CD14-positive monocyte (primary cell): Measurements from ENCODE around the gene SDE2. TPM values are rescaled to one million over a fixed set of nuclear protein-coding genes. Genes with fewer than 3 reads are reported as not detected.
A peak's percentile ranks its signal among the peaks of the same experiment; 100 is the strongest.

ENCODE experiments used
- DNase-seq, 3 donors: peaks; one replicate each; pipeline ENCODE4 v3.0.0-alpha.2; 2011 to 2022
- H2AFZ ChIP-seq: 2 replicates; pipeline ENCODE4 v1.6.0; 2012; ENCODE audit warnings: mild to moderate bottlenecking, low read depth, low read length, inconsistent platforms; ENCODE audit not compliant: insufficient read depth, poor library complexity, severe bottlenecking
- H3K27ac ChIP-seq, 2 donors: 1 replicate in 1 of 2; 2 replicates in 1 of 2; pipeline ENCODE4 v1.5.1; 2012 to 2013; ENCODE audit warnings: low read length in 2 of 2, control low read depth in 1 of 2, inconsistent platforms in 1 of 2, low read depth in 1 of 2, mild to moderate bottlenecking in 1 of 2
- H3K27me3 ChIP-seq, 2 donors: one replicate each; pipeline versions ENCODE4 v1.6.0 to v1.6.1; 2011 to 2013; ENCODE audit warnings: low read length in 2 of 2; ENCODE audit not compliant: control insufficient read depth in 2 of 2, insufficient read depth in 2 of 2
- H3K36me3 ChIP-seq, 2 donors: replicated peaks in 1 of 2; 1 replicate in 1 of 2; 2 replicates in 1 of 2; pipeline versions ENCODE4 v1.5.1 to v1.6.1; 2012 to 2013; ENCODE audit warnings: low read length in 2 of 2, control low read depth in 1 of 2, inconsistent platforms in 1 of 2, mild to moderate bottlenecking in 1 of 2; ENCODE audit not compliant: insufficient read depth in 2 of 2, control insufficient read depth in 1 of 2
- H3K4me1 ChIP-seq, 2 donors: 1 replicate in 1 of 2; 2 replicates in 1 of 2; pipeline versions ENCODE4 v1.5.1 to v1.6.1; 2012 to 2013; ENCODE audit warnings: low read length in 2 of 2, control low read depth in 1 of 2, inconsistent platforms in 1 of 2, mild to moderate bottlenecking in 1 of 2, moderate library complexity in 1 of 2; ENCODE audit not compliant: insufficient read depth in 2 of 2, control insufficient read depth in 1 of 2
- H3K4me2 ChIP-seq: replicated peaks from 2 replicates; pipeline ENCODE3; 2012; ENCODE audit warnings: low read length, moderate library complexity, mild to moderate bottlenecking; ENCODE audit not compliant: poor library complexity, severe bottlenecking; ENCODE audit errors: extremely low read depth
- H3K4me3 ChIP-seq, 3 experiments: fragments of 200-600 bp in 1 of 3; sonication (generic) in 1 of 3; replicated peaks in 1 of 3; 1 replicate in 2 of 3; 2 replicates in 1 of 3; pipeline ENCODE4 v1.5.1; 2011 to 2013; ENCODE audit warnings: low read length in 3 of 3, mild to moderate bottlenecking in 3 of 3, control low read depth in 2 of 3, low read depth in 2 of 3, inconsistent platforms in 1 of 3, moderate library complexity in 1 of 3
- H3K79me2 ChIP-seq: 2 replicates; pipeline ENCODE4 v1.6.0; 2012; ENCODE audit warnings: mild to moderate bottlenecking, control low read depth, inconsistent platforms, low read length, moderate library complexity; ENCODE audit not compliant: insufficient read depth
- H3K9ac ChIP-seq: 2 replicates; pipeline ENCODE4 v1.6.0; 2017; ENCODE audit warnings: low read length, mild to moderate bottlenecking; ENCODE audit not compliant: insufficient read depth, poor library complexity, severe bottlenecking
- H3K9me3 ChIP-seq, 2 donors: replicated peaks in 1 of 2; 1 replicate in 1 of 2; 2 replicates in 1 of 2; pipeline versions ENCODE4 v1.5.1 to v1.6.1; 2012 to 2013; ENCODE audit warnings: low read length in 2 of 2, control low read depth in 1 of 2; ENCODE audit not compliant: control insufficient read depth in 1 of 2, insufficient read depth in 1 of 2
- H4K20me1 ChIP-seq: 2 replicates; pipeline ENCODE4 v1.6.0; 2012; ENCODE audit warnings: mild to moderate bottlenecking, low read length, control low read depth, moderate library complexity; ENCODE audit not compliant: insufficient read depth
- H3K27ac Mint-ChIP-seq, 7 donors: one replicate each; pipeline ENCODE4 v1.8.0; 2020; ENCODE audit warnings: mild to moderate bottlenecking in 7 of 7, mixed read lengths in 7 of 7, moderate library complexity in 6 of 7, inconsistent platforms in 2 of 7
- H3K27me3 Mint-ChIP-seq, 3 donors: one replicate each; pipeline ENCODE4 v1.8.0; 2021 to 2022; ENCODE audit warnings: low read depth in 3 of 3, mild to moderate bottlenecking in 3 of 3, mixed read lengths in 3 of 3, moderate library complexity in 3 of 3, inconsistent platforms in 1 of 3
- H3K36me3 Mint-ChIP-seq, 2 donors: one replicate each; pipeline ENCODE4 v1.8.0; 2020; ENCODE audit warnings: mixed read lengths in 2 of 2, inconsistent platforms in 1 of 2, mild to moderate bottlenecking in 1 of 2
- H3K4me1 Mint-ChIP-seq: one replicate; pipeline ENCODE4 v1.8.0; 2020; ENCODE audit warnings: mild to moderate bottlenecking, mixed read lengths
- H3K4me3 Mint-ChIP-seq, 2 donors: one replicate each; pipeline ENCODE4 v1.8.0; 2020; ENCODE audit warnings: mild to moderate bottlenecking in 2 of 2, mixed read lengths in 2 of 2, moderate library complexity in 1 of 2
- H3K9me3 Mint-ChIP-seq, 7 donors: one replicate each; pipeline ENCODE4 v1.8.0; 2020 to 2022; ENCODE audit warnings: mixed read lengths in 7 of 7, mild to moderate bottlenecking in 6 of 7, moderate library complexity in 6 of 7, inconsistent platforms in 2 of 7
- WGBS: methylation state at CpG from one replicate; pipeline ENCODE4 v1.1.5; 2013; ENCODE audit warnings: missing lambda C conversion rate; ENCODE audit not compliant: insufficient coverage; 5-methylcytosine and 5-hydroxymethylcytosine counted together
- intact Hi-C, 2 donors: fragments of 100-400 bp; cut with micrococcal nuclease; formaldehyde crosslinking; loops; one replicate each; pipeline versions ENCODE4 v1.15.0 to v1.15.1; 2023
- polyA plus RNA-seq, 3 donors: library from polyadenylated mRNA; depleted of rRNA in 1 of 3; unstranded in 2 of 3; stranded (reverse) in 1 of 3; fragments of 300-500 nt in 2 of 3; fragments of >200 nt in 1 of 3; fragmentation: Illumina TruSeq in 2 of 3; gene quantifications; 1 replicate in 2 of 3; 2 replicates in 1 of 3; pipeline ENCODE4 v1.2.3, GENCODE V29; 2012 to 2021
- TF ChIP-seq, protein P1 (sequence below): fragments of 200-600 bp; IDR thresholded peaks from one replicate; pipeline ENCODE4 v1.8.0; 2022; ENCODE audit warnings: antibody characterized with exemption, mild to moderate bottlenecking

SDE2 gene
- polyA plus RNA-seq, 3 donors: 6.8 to 18.0 (median 8.4) TPM

DNA sequence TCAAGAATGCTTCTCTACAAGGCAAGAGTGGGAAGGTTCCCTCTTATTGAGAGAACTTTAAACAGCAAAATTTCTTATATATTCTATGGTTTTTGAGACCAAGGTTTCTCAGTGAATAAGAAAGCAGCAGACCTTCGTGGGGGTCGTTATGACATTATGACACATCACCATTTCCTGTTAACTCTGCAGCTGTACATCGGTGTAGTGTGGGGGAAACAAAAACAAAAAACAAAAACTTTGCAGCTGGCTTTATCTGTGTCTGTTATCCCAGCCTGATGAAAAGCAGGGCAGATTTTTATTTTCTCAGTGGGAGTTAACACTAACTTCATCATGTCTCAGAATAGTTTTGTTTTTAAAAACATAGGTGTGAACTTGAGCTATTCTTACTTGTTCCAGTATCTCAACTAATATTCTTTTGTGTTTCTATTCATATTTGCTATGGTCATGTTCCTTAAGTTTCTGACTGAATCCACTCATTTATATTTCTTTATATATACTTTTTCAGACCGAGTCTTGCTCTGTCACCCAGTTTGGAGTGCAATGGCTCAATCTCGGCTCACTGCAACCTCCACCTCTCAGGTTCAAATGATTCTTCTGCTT is 2.1 kb downstream of the SDE2 start:
- Histone ChIP-seq H4K20me1 (peaks cover 25% of the 10 kb centered on the region), H3K27me3 (no peaks in the 10 kb centered on the region), H3K9ac (no peak overlapping the region), H3K9me3 (no peaks in the 10 kb centered on the region), H2AFZ (no peak overlapping the region), H3K36me3 (peaks cover 25 to 40% of the 10 kb centered on the region in 2 donors), H3K79me2 (peaks cover 78% of the 10 kb centered on the region), H3K4me1 (peaks cover 37 to 48% of the 10 kb centered on the region in 2 donors), H3K4me2 (no peak overlapping the region), H3K27ac (no peak overlapping the region), H3K4me3 (no peak overlapping the region)
- H3K27ac Mint-ChIP-seq: peak overlapping the region in 3 of 7 donors; percentile 42 to 99 (median 86)
- no peak for DNase-seq
- H3K4me1 Mint-ChIP-seq: peaks cover 51% of the 10 kb centered on the region
- WGBS: no CpG with 5 or more reads among the region's 5 CpGs
- H3K4me3 Mint-ChIP-seq: no peak overlapping the region
- TF ChIP-seq, protein P1, sequence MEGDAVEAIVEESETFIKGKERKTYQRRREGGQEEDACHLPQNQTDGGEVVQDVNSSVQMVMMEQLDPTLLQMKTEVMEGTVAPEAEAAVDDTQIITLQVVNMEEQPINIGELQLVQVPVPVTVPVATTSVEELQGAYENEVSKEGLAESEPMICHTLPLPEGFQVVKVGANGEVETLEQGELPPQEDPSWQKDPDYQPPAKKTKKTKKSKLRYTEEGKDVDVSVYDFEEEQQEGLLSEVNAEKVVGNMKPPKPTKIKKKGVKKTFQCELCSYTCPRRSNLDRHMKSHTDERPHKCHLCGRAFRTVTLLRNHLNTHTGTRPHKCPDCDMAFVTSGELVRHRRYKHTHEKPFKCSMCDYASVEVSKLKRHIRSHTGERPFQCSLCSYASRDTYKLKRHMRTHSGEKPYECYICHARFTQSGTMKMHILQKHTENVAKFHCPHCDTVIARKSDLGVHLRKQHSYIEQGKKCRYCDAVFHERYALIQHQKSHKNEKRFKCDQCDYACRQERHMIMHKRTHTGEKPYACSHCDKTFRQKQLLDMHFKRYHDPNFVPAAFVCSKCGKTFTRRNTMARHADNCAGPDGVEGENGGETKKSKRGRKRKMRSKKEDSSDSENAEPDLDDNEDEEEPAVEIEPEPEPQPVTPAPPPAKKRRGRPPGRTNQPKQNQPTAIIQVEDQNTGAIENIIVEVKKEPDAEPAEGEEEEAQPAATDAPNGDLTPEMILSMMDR: no peak
- peaks cover 31 to 35% of the 10 kb centered on the region in 2 donors for H3K36me3 Mint-ChIP-seq
- H3K9me3 Mint-ChIP-seq: peaks cover 0 to 2% (median 0%) of the 10 kb centered on the region in 7 donors
- intact Hi-C loops: loop anchor here (5.0 kb wide), 1 partner anchor 125 kb away; no protein-coding TSS in a partner anchor
- H3K27me3 Mint-ChIP-seq: peaks cover 0 to 5% (median 2%) of the 10 kb centered on the region in 3 donors

GRCh38 chr1:225995919-225996864 is 3.0 kb downstream of the SDE2 start:
- no peak overlapping the region for H3K9ac ChIP-seq
- WGBS: no CpG with 5 or more reads among the region's 4 CpGs
- H3K36me3 Mint-ChIP-seq: peaks cover 40 to 44% of the 10 kb centered on the region in 2 donors
- H3K27ac ChIP-seq: no peak overlapping the region
- peaks cover 29 to 39% of the 10 kb centered on the region in 2 donors for H3K4me1 ChIP-seq
- H3K79me2 ChIP-seq: peaks cover 75% of the 10 kb centered on the region
- H2AFZ ChIP-seq: no peak overlapping the region
- peaks cover 34 to 49% of the 10 kb centered on the region in 2 donors for H3K36me3 ChIP-seq
- TF ChIP-seq, protein P1: no peak
- no peak overlapping the region for H3K4me3 Mint-ChIP-seq
- no peaks in the 10 kb centered on the region for H3K27me3 ChIP-seq
- H3K4me3 ChIP-seq: no peak overlapping the region
- no peak for DNase-seq
- H3K27ac Mint-ChIP-seq: peak overlapping the region in 4 of 7 donors; percentile 6 to 73 (median 23)
- H3K4me1 Mint-ChIP-seq: peaks cover 43% of the 10 kb centered on the region
- no peak overlapping the region for H3K4me2 ChIP-seq
- intact Hi-C loops: loop anchor here (5.0 kb wide), 1 partner anchor 126 kb away; no protein-coding TSS in a partner anchor
- no peaks in the 10 kb centered on the region for H3K9me3 ChIP-seq
- peaks cover 0 to 5% (median 2%) of the 10 kb centered on the region in 3 donors for H3K27me3 Mint-ChIP-seq
- peaks cover 0 to 2% (median 0%) of the 10 kb centered on the region in 7 donors for H3K9me3 Mint-ChIP-seq
- peaks cover 25% of the 10 kb centered on the region for H4K20me1 ChIP-seq
